HG03103 (cell line): Measurements from ENCODE around the gene NFX1.

Experiments used
- ATAC-seq: cut with Tn5 transposase; IDR thresholded peaks from one replicate; pipeline ENCODE4 v1.9.1; 2021; ENCODE audit warnings: low read depth; ENCODE audit not compliant: unreplicated experiment

The NFX1 gene

DNA sequence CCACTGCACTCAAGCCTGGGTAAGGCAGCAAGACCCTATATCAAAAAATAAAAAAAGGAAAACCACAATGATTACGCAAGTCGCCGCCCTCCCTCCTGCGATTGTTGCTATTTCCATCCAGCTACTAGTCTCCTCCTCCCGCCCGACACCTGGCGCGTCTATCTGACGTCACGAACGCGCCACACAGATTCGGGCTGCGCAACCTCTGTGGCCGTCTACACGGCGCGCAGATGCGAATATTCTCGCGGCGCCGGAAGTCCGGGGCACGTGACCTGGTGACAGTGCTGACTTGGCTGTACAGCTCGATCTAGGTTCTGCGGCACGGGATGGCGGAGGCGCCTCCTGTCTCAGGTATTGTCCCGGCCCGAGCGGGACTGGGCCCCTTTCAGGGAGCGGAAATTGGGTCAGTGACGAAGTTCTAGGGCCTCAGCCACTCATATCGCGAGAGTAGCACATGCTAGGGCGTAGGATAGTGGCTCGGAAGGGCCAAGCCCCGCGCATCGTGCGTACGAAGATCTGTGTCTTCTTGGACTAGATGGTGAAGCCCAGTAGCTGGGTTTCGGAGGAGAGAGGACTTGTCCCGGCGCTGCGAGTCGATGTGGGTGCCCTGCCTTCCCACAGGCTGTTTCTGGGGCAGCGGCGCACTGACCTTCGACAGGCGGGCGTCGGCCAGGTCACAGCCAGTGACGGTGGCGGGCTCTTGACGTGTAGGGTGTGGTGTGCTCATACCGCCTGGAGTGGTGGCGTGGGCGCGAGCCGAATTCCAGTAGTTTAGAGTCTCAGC, at the start of gene NFX1:
Gene NFX1, plus strand, starts transcription at position 270 of the 784 bp plus-strand sequence. Its CDS starts 57 bp downstream, at position 327.
- peak; percentile 84 for ATAC-seq

DNA sequence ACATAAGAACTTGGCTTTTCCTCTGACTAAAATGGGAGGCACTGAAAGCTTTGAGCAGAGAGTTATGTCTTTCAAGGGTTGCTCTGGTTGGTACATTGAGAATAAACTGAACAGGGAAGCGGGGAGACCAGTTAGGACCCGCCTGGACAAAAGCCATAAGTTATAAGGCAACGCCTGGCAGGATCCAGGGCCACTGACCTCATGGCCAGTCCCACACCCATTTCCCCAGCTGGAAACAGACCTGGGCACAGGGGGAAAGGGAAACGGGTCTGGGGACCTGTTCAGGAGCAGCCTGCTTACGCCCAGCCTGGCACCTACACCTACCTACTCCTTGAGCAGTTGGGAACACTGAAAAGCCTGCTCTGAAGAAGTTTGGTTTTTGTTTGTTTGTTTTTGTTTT, 49.0 kb upstream of the NFX1 start:
- ATAC-seq, result no peak

DNA sequence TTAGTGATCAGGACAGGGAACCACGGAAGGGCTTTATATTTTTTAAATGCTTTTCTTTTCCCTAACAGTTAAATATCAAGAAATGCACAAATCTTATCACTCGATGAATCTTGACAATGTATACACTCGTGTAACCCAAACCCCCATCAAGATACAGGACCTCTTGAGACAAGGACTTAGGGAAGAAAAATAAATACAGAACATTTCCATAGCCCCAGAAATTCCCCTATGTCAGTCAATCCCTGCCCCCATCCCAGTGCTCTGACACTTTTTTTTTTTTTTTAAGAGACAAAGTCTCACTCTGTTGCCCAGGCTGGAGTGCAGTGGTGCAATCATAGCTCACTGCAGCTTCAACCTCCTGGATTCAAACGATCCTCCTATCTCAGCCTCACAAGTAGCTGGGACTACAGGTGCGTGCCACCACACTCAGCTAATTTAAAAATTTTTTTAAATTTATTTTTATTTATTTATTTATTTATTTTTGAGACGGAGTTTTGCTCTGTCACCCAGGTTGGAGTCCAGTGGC, 47.6 kb upstream of the NFX1 start:
- no peak for ATAC-seq

DNA sequence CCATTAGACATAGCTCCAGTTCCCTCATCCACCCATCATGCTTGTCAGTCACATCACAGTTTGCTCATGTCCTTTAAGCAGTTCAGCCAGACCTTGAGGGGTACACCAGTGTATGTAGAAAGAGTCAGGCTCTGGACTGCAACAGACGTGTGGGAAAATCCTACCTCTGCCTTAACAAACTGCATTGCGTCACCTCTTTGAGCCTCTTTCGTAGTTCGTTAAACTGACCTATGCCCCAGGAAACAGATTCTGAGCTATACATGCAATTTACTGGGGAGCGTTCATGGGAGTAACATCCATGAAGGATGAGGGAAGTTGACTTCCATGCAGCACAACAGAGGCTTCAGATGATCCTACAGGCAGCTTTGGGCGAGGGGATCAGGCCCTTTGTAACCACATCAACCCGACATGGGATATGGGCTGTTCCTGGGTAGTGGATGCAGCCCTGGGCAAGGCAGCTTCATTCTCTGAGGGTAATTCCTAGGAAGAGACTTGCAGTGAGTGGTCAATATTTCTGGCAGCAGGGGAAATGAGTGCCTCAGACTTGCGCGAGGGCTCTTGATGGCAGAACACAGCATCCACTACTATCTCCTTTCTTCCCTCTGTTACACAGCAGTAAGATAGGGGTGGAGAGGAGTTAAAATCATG, 46.1 kb upstream of the NFX1 start:
- ATAC-seq, result no peak

DNA sequence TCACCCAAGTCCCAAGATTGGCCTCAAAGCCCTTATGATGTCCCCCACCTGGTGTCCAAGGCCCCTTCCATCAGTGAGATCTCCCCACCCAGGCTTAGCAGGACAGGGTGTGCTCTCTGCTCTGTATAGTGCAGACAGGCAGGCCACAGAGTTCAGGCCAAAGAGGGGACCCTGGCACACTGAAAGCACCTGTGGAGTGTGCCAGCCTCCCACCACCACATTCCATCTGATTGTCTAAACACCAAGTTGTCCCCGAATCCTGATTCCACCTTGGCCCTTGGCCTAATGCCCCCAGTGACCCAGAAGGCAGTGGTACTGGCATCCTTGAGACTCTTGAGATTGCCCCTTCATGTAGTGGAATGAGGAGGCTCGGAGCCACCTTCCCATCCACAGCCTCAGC, 45.0 kb upstream of the NFX1 start:
- no peak for ATAC-seq

DNA sequence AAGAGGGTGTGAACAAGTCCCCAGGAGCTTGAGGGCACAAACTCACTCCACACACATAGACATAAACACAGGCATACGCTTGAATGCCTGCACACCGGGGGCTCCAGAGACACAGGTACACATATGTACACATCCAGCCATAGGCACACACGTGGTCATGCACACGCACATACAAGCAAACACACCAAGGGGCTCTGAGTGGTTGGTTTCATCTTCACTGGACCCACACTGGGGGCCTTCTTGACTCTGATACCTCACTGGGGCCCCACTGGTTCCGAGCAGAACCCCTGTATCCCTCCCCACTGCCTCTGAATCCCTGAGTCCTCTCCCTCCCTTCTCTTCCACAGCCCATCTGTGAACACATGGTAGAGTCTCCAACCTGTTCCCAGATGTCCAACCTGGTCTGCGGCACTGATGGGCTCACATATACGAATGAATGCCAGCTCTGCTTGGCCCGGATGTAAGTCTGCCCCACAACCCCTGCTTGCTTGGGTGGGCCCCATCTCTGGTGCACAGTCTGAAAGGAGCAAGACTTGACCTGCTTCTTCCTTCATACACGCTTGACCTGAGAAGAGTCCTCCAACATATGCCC, 44.0 kb upstream of the NFX1 start:
- no peak for ATAC-seq

DNA sequence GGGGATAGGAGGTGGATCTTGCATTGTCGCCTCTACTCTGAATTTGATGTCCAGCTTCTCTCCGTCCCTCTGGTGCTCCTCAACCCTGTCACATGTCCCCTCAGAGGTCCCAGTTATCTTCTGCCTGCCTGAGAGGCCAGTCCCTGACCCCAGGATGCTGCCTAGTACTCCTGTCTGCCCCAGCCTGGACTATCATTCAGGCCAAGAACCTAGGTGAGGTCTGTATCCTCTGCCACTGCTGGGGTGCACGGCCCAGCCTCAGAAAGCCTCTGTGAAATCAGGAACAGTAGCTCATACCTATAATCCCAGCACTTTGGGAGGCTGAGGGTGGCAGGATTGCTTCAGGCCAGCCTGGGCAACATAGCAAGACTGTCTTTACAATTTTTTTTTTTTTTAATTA, 41.7 kb upstream of the NFX1 start:
- ATAC-seq, result no peak

DNA sequence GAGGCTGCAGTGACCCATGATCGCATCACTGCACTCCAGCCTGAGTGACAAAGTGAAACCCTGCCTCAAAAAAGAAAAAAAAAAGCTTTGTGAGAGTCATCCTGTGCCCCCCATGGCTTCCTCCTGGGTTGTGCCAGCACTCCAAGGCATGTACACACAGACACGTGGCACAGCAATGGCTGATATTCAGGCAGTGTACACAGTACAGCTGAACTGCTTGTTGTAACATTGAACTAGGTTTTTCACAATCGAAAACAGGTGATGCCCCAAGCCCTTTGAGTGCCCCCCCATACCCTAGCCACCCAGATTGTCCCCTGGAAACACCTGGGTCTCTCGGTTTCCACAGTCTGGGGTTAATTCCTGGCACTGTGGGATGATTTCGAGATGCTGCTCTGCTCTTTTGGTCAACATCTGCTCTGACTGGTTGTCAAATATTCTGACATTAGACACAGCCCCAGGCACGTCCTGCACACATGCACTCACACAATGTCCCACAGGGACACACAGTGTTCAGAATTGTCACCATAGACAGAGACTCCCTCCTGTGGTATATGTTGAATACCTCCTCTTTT, 41.1 kb upstream of the NFX1 start:
- ATAC-seq, result peak; percentile 48

DNA sequence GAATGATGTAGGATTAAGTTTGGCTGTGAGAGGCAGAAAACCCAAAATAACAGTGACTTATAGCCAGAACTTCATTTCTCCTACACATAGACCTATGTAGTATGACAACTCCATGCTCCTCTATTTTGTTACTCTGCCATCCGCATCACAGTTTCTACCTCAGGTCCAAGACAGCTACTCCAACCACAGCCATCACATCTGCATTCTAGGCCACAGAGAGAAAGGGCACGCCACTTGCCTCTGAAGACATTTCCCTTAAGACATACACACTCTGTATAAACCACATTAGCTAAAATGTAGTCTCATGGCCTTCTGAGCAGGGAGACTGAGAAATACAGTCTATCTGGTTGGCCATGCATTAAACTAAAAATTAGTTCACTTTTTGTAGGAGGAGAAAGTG, 40.3 kb upstream of the NFX1 start:
- no peak for ATAC-seq

DNA sequence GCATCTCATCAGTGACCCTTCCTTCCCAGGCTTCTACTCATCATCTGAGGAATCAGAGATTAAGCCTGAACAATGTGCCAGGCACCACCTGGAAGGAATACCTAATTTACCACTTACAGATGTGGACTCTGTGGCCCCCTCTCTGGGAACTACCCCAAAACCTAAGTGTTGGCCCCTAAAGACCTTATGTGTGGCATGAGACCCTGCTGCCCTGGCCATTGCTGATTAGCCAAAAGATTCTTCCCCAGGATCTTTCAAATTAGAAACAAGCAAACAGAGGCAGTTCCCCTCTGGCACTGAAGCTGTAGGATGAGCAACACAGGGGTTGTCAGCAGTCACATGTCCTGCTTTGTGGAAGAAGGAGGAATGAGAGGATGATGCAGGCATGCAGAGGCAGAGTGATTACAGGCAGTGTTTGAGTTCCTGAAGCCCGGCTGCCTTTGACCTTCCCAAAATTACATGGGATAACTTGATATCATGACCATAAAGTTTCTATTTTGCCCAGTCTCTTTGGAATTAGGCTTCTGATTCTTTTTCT, 39.8 kb upstream of the NFX1 start:
- no peak for ATAC-seq

DNA sequence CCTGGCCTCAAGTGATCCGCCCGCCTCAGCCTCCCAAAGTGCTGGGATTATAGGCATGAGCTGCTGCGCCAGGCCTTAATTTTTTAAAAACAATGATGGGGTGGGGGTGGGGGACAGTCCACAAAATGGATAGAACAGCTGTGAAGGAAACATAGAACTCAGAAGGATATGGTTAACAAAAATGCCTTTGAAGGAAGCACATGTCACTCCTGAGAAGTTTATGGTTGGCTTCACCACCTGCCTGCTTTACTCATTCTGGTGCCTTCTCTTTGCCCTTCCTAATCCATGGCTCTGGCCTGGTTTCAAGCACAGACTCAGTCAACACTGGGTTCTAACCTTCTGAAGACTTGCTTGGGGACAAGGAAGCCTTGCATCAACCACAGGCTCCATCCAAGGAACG, 36.1 kb upstream of the NFX1 start:
- ATAC-seq, result no peak

DNA sequence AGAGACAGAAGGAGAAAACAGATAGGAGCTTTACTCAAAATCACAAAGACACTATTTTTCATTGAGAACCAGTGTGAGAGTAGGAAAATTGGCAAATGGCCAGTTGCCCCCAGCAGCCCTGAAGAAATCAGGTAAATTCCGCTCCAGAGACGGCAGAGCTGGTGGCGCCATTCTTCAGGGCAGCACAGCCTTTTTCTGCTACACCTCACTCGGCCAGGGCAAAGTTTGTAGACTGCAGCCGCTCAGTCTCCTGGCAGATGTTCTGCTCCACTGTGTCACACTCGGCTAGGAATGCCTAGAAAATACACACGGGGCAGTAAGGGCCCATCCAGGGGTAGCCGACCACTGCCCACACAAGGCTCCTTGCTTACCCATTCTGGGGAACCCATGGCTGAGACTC, 35.3 kb upstream of the NFX1 start:
- ATAC-seq, result no peak

DNA sequence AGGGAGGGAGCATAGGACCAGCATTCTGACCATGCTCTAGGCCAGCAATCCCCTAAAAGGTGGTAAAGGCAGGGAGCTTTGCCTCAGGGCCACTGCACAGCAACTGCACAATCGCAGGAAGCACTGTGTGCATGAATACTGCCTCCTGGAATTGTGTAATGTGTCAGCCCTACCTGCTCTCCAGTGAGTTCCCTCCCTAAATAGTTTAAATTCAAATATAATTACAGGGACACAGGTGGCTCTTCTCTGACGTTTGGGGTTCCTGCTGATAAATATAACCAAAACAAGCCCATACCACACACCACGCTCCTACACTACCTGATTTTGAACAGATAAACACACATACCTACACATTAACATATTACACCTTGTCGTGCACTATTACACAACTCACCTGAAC, 34.8 kb upstream of the NFX1 start:
- ATAC-seq, result no peak

DNA sequence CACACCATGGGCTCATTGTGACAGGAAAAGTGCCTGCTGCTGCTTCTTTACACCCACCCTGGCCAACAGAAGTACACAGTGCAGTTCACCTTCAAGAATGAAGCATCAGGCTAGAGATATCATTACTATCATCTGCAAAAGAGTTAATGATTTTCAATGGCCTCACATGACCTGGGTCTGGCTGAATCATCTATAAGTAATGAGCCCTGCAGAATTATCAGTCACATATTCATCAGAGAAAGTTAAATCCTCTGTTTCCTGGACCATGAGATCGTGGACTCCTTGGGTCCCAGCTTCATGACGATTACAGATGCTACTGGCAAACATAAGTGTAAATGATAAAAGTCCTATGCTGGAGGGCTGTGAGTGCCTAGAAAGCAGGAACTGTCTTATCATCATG, 34.1 kb upstream of the NFX1 start:
- ATAC-seq, result no peak

DNA sequence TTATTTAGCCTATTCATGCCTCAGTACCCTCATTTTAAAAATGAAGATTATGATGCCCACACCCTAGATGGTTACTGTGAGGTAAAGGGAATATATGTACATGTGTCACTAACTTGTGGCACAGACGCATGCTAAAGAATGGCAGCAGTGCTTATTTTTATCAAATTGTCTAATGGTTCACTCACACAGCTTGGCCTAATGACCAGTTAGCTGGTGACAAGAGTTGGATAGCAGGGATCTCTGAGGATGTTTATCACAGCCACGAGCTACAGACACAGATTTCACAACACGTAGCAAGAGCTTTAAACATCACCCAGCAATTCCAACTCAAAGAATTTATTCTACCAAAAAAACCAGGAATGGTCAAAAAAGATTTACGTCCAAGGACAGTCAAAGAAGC, 33.0 kb upstream of the NFX1 start:
- ATAC-seq, result no peak

DNA sequence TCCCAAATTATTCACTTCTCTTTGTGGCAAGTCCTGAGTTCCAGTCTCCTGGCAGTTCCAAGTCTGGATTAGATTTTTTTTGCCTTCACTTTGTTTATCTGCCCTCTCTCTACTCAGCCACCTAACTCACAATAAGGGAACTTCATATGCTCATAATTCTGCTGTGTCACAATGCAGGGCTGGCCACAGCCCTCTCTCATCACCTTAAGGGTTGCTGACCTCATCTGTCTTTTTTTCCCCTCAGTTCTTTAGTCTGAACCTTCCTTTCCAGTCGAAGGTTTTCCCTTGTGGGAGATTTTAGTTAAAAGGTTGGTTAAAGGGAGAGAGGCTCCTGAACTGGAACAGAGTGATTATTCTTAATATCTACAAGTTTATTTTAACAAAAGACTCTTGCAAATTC, 29.9 kb upstream of the NFX1 start:
- no peak for ATAC-seq

DNA sequence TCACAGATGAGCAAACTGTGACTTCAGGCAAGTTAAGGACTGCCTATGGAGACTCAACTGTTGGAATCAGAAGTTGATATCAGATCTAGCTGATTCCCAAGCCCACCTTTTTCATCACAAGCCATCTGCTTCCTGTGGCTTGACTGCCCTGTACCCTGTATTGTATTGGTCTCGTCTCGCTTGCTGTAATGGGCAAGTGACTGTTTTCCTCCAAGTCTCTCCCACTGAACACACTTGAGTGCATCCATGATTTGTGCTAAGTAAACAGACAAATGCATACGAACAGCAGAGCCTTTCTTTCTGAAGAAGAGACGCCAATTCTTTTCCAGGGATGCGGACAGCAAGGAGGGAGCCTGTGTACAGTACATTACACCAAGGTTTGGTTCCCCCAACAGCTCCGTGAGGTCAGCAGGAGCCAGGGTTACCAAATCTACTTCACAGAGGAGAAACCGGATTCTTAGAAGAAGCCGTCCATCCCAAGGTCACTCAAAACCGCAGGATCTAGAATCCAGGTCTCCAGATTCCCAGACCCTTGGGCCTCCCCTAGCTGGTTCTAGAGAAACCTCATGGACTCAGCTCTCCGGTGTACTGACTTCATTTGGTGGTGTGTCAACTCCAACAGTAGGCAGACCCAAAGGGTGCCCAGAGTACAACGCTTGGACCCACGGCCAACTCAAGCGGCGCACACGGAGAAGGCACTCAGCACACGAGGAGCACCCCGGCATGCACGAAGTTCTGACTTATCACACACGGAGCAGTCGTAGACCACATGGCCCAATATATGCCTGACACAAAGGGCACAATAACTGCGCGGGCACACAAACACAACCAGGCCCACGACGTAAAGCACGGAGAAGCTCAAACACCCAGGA, 26.9 kb upstream of the NFX1 start:
- ATAC-seq, result no peak

DNA sequence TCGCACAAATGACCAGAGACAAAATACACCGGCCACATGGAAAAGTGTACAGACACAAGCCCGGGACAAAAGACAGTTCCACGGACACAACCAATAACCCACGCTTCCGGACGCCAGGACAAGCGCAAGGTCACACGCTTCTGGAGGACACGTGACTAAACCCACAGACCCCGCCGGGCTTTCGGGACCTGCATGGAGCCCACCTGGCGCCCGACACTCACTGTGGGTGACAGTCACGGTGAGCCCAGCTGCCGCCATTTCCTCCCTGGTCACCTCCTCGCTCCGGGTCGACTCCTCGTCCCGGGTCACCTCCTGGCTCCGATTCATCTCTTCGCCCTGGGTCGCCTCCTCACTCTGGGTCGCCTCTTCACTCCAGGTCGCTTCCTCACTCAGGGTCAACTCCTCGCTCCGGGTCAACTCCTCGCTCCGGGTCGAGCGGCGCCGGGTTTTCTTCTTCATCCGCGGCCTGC, 26.3 kb upstream of the NFX1 start:
- peak; percentile 23 for ATAC-seq

DNA sequence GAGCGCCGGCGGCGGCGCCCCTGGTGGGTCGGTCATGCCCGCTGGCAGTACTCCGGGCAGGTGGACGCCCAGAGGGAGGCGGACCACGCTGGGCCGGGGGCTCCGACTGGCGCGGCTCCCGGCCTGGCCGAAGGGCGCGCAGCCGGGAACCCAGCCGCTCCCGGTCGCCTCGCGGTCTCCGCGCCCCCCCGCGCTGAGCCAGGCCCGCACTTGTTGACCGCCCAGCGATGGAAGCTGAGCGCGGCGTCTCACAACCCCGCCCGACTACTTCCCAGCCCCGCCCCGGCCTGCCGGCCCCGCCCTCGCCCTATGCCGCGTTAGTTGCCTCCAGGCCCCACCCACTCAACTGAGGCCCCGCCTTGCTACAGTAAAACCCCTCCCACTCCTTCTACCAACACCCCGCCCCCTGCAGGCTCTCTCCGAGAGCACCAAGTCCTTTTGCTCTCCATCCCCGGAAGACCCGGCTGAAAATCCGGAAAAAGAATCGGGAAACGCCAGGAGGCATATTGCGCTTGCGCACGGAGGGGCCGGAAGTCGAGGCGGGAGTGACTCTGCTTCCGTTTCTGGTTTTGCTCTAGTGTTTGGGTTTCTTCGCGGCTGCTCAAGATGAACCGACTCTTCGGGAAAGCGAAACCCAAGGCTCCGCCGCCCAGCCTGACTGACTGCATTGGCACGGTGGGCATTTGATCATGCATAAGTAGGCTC, 25.7 kb upstream of the NFX1 start, which contains the start of the genes BAG1 and CHMP5:
Gene BAG1, minus strand, starts transcription at position 236 of the 705 bp plus-strand sequence.
Gene CHMP5, plus strand, starts transcription at position 577 of the 705 bp plus-strand sequence. Its CDS starts 30 bp downstream, at position 607.
- ATAC-seq, result peak; percentile 74
